Left ventricle myocardium inferior (tissue), 1 donor: ENCODE results near the gene GEMIN4. TPM values are rescaled to one million over a fixed set of nuclear protein-coding genes. Genes with fewer than 3 reads are reported as not detected.
"Not testable (repeated sequence)": the region's sequence is repeated elsewhere in the genome, so short reads cannot be mapped to it uniquely, and the experiment has no call there.

Source experiments
- DNase-seq: peaks from one replicate; pipeline ENCODE4 v3.0.0-alpha.2; 2020
- H3K27ac ChIP-seq: fragments of 200-600 bp; replicated peaks from 2 replicates; pipeline ENCODE4 v1.8.0; 2021
- H3K27me3 ChIP-seq: fragments of 200-600 bp; 2 replicates; pipeline ENCODE4 v1.8.0; 2021; ENCODE audit warnings: low read depth
- H3K36me3 ChIP-seq: fragments of 200-600 bp; 2 replicates; pipeline ENCODE4 v1.8.0; 2021
- H3K4me1 ChIP-seq: fragments of 200-600 bp; 2 replicates; pipeline ENCODE4 v1.8.0; 2021
- H3K4me3 ChIP-seq: fragments of 200-600 bp; 2 replicates; pipeline ENCODE4 v1.8.0; 2021; ENCODE audit warnings: mild to moderate bottlenecking, moderate library complexity
- H3K9me3 ChIP-seq: fragments of 200-600 bp; replicated peaks from 2 replicates; pipeline ENCODE4 v1.8.0; 2021
- intact Hi-C: fragments of 100-400 bp; cut with micrococcal nuclease; formaldehyde crosslinking; loops from one replicate; pipeline ENCODE4 v1.11.0; 2022
- total RNA-seq: library from RNA; stranded (reverse); fragmentation: NEBNext Ultra II Directional; extraction: Animal tissue kit (Norgen Biotek cat#: 25700); gene quantifications from one replicate; pipeline ENCODE4 v1.2.1, GENCODE V29; 2021
- TF ChIP-seq, protein P1 (sequence below): fragments of 200-600 bp; IDR thresholded peaks from 2 replicates; pipeline ENCODE4 v1.8.0; 2021; ENCODE audit warnings: antibody characterized with exemption, mild to moderate bottlenecking, borderline replicate concordance
- donor health status: DM: no; HTN: yes; CAD: no; lungs with severe emphysema.

GEMIN4 gene
- total RNA-seq, 1 donor from 2014 or later, result 11.1 TPM

DNA sequence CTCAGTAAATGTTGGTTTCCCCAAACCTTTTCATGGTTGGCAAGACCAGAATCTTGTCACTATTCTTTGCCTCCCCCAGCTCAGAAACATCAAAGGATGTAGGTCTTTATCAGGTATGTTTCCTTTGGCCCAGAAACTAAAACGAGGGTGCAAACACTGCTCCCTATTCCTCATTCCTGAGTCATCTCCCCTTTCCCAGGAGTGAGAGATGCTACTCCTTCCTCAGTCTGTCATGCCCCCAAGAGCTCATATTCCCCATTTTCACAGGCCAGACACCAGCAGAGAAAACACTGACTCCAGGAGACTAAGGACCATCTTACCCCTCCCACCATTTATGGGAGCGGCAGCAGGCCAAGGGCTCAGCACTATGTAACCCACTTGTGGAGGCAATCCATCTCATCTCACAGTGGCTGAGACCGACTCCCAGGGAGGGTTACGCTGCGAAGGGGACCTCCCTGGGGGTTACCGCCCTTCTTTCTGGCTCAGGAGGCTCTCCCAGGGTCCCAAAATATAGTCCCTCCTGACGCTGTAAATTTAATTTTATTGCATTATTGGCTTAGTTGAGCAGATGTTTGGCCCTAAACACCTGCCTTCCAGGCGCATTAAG, 1.5 kb downstream of the GEMIN4 start:
- Histone ChIP-seq H3K27me3 (no peaks in the 10 kb centered on the region), H3K36me3 (peaks cover 24% of the 10 kb centered on the region), H3K4me1 (peaks cover 32% of the 10 kb centered on the region), H3K9me3 (no peaks in the 10 kb centered on the region), H3K4me3 (peak overlapping the region; percentile 99), H3K27ac (no peak overlapping the region)
- TF ChIP-seq, protein P1, sequence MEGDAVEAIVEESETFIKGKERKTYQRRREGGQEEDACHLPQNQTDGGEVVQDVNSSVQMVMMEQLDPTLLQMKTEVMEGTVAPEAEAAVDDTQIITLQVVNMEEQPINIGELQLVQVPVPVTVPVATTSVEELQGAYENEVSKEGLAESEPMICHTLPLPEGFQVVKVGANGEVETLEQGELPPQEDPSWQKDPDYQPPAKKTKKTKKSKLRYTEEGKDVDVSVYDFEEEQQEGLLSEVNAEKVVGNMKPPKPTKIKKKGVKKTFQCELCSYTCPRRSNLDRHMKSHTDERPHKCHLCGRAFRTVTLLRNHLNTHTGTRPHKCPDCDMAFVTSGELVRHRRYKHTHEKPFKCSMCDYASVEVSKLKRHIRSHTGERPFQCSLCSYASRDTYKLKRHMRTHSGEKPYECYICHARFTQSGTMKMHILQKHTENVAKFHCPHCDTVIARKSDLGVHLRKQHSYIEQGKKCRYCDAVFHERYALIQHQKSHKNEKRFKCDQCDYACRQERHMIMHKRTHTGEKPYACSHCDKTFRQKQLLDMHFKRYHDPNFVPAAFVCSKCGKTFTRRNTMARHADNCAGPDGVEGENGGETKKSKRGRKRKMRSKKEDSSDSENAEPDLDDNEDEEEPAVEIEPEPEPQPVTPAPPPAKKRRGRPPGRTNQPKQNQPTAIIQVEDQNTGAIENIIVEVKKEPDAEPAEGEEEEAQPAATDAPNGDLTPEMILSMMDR, result no peak
- no peak for DNase-seq
- intact Hi-C loops, result no loop called here

DNA sequence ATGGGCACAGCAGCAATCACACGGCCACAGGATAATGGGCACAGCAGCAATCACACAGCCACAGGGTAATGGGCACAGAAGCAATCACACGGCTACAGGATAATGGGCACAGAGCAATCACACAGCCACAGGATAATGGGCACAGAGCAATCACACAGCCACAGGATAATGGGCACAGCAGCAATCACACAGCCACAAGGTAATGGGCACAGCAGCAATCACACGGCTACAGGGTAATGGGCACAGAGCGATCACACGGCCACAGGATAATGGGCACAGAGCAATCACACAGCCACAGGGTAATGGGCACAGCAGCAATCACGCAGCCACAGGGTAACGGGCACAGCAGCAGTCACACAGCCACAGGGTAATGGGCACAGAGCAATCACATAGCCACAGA, 2.7 kb downstream of the GEMIN4 start:
- DNase-seq, H3K27ac ChIP-seq, intact Hi-C loops, H3K27me3 ChIP-seq, H3K9me3 ChIP-seq, H3K4me3 ChIP-seq: not testable (repeated sequence)
- H3K36me3 ChIP-seq, result peaks cover 35% of the 10 kb centered on the region
- peaks cover 32% of the 10 kb centered on the region for H3K4me1 ChIP-seq

DNA sequence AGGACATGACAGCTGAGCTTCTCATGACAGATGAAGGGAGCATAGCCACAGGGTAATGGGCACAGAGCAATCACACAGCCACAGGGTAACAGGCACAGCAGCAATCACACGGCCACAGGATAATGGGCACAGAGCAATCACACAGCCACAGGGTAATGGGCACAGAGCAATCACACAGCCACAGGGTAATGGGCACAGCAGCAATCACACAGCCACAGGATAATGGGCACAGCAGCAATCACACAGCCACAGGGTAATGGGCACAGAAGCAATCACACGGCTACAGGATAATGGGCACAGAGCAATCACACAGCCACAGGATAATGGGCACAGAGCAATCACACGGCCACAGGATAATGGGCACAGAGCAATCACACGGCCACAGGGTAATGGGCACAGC, 3.5 kb downstream of the GEMIN4 start:
- H3K27ac ChIP-seq, DNase-seq, H3K9me3 ChIP-seq, intact Hi-C loops, H3K27me3 ChIP-seq, H3K4me3 ChIP-seq: not testable (repeated sequence)
- Histone ChIP-seq H3K4me1 (peaks cover 32% of the 10 kb centered on the region), H3K36me3 (peaks cover 43% of the 10 kb centered on the region)

DNA sequence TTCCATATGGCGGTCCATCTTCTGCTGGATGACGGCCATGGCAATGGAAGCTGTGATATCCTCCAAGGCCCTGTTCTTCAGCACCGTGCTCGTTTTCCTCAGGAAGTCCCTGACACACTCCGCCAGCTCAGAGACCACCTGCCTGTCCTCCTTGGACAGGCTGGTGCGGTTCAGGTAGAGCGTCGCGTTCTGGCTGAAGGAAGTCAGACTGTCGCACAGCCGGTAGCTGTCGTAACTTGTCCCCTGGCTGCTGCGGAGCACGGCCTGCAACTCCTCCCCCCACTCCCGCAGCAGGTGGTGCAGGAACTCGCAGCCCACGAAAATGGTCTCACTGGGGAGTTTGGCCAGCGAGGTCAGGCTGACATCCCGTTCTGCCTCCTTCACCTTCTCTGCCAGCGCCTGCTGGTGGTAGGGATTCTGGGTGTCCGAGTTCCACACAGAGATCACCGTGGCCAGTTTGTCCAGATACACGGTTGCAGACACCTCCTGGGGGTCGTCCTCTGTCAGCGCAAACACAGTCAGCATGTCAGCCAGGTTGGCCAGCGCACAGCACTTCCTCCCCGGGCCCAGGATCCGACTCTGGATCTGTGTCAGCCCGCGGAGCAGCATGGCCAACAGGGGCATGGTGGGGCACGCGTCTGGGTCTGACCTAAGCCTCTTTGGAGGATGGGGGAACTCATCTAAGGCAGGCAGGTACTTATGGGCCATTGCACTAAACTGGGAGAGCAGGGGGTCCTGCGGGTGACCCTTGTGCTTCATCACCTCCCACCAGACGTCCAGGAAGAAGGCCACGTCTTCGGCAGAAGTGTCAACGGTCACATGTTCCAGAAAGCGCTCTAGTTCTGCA, 5.1 kb downstream of the GEMIN4 start:
- Histone ChIP-seq H3K4me3 (no peak overlapping the region), H3K9me3 (no peaks in the 10 kb centered on the region), H3K27ac (no peak overlapping the region), H3K4me1 (peaks cover 23% of the 10 kb centered on the region), H3K36me3 (peaks cover 57% of the 10 kb centered on the region), H3K27me3 (no peaks in the 10 kb centered on the region)
- no peak for DNase-seq
- intact Hi-C loops, result no loop called here
- TF ChIP-seq, protein P1, result no peak

DNA sequence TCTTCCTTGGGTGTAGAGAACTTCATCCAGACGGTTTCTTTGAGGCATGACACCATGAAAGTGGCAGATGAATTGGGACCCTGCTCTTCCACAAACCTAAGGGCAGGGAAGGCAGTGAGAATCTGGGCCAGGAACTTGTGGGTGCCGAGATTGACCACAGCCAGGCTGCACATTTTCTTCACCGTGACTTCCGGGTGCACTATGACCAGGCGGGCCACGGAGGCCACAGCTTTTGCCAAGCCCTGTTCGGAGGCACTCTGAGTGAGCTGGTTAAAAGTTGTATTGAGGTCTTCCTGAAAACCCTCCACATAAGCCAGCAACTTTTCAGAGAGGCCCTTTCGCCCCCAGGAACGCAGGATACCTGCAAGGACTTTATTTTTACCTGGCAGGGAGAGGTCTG, 5.9 kb downstream of the GEMIN4 start:
- TF ChIP-seq, protein P1, result no peak
- Histone ChIP-seq H3K36me3 (peaks cover 64% of the 10 kb centered on the region), H3K27me3 (no peaks in the 10 kb centered on the region), H3K4me1 (peaks cover 15% of the 10 kb centered on the region), H3K4me3 (no peak overlapping the region), H3K27ac (no peak overlapping the region), H3K9me3 (no peaks in the 10 kb centered on the region)
- no peak for DNase-seq
- intact Hi-C loops, result no loop called here

DNA sequence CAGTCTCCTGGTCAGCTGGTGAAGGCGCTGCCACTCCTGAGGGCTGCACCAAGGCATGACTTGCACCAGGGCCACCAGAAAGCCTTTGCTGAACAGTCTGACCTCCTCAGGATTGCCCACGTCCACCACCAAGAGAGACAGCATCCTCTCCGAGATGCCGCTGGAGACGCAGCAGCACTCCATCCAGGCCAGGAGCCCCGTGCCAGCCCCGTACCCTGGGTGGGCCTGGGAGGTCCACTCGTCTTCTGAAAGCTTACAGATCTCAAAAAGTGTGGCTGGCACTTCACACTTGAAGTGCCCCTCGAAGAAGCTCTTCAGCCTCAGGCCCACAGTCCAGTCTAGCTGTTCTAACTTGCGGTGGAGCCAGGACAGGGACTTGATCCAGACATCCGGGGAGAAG, 6.7 kb downstream of the GEMIN4 start:
- peaks cover 7% of the 10 kb centered on the region for H3K4me1 ChIP-seq
- no peak for DNase-seq
- TF ChIP-seq, protein P1, result no peak
- no peak overlapping the region for H3K4me3 ChIP-seq
- intact Hi-C loops, result no loop called here
- H3K27ac ChIP-seq, result no peak overlapping the region
- H3K27me3 ChIP-seq, result no peaks in the 10 kb centered on the region
- H3K9me3 ChIP-seq, result no peaks in the 10 kb centered on the region
- peaks cover 71% of the 10 kb centered on the region for H3K36me3 ChIP-seq
